ENCODE results near the gene DNAH11.
A peak's percentile ranks its signal among the peaks of the same experiment; 100 is the strongest.
"Not testable (repeated sequence)": the region's sequence is repeated elsewhere in the genome, so short reads cannot be mapped to it uniquely, and the experiment has no call there.

The DNAH11 gene

DNA sequence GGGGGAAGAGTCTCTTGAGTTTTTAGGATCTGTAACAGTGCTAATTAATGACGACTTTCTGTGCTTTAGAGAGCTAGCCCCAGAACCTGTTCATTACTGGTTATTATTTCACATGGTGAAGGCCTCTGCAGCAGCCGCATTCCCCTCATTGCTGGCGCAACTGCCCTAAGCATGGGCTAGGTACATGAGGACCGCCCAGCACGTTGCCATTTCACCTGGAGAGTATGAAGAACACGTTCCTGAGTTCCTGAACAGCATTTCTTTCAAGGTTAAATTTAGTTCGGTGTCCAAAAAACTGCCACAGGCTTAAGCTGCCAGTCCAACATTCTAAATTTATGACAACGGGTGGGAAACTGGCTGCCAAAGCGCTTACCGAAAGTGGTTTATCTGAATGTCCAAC, 177.0 kb downstream of the DNAH11 start:
- no peak for DNase-seq

DNA sequence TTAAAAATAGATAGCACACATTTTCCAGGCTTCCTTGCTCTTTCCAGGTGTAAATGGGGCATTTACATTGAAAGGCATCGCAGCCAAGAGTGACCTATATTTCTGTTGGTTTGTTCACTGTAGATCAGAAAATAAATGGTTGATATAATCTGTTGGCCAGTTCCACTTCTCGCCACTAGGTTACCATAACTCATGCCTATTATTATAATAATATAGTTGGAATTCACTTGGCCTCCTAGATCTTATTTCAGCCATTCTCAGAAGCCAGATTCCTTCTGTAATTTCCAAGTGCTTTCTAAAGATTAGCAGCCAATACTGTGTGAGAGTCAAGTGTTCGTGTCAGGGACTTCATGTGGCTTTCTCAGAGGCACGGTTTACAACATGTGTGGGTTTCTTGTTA, 179.5 kb downstream of the DNAH11 start:
- no peak for DNase-seq

DNA sequence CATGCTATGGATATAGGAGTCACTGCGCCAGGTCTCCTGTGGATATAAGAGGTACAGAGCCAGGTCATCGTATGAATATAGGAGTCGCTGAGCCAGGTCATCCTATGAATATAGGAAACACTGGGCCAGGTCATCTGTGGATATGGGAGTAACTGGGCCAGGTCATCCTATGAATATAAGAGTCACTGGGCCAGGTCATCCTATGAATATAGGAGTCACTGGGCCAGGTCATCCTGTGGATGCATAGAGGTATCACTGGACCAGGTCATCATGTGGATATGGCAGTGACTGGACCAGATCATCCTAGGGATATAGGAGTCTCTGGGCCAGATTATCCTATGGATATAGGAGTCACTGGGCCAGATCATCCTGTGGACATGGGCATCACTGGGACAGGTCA, 181.7 kb downstream of the DNAH11 start:
- DNase-seq = no peak

DNA sequence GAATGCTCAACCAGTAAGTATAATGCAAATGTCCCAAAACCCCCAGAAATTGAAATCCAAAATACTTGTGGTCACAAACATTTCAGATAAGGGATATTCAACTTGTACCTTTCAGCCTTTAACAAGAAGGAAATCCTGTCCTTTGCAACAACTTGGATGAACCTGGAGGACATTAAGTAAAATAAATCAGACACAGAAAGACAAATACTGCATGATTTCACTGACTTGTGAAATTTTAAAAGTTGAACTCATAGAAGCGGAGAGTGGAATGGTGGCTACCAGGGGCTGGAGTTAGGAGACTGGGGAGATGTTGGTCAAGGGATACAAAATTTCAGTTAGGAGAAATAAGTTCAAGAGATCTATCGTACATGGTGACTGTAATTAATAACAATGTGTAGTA, 187.6 kb downstream of the DNAH11 start:
- DNase-seq = no peak

DNA sequence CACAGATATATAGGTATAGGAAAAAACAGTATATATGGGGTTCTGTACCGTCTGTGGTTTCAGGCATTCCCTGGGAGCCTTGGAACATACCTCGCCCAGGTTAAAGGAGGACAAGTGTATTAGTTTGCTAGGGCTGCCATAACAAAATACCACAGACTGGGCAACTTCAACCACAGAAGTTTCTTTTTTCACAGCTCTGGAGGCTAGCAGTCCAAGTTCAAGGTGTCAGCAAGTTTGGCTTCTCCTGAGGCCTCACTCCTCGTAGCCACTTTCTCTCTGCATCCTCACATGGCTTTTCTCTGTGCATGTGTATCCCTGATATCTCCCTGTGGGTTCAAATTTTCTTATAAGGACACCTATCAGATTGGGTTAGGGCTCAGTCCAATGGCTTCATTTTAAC, 189.1 kb downstream of the DNAH11 start:
- DNase-seq = no peak

DNA sequence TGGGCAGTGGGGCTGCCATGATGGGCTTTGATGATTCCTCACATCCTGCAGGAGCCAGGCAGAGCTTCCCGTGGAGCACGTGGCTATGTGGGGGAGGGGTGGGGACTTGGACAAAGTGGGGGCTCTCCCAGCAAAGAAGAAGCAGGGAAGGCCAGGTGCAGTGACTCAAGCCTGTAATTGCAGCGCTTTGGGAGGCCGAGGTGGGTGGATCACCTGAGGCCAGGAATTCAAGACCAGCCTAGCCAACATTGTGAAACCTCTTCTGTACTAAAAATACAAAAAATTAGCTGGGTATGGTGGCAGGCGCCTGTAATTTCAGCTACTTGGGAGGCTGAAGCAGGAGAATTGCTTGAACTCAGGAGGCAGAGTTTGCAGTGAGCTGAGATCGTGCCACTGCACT, 190.1 kb downstream of the DNAH11 start:
- DNase-seq = not testable (repeated sequence)

DNA sequence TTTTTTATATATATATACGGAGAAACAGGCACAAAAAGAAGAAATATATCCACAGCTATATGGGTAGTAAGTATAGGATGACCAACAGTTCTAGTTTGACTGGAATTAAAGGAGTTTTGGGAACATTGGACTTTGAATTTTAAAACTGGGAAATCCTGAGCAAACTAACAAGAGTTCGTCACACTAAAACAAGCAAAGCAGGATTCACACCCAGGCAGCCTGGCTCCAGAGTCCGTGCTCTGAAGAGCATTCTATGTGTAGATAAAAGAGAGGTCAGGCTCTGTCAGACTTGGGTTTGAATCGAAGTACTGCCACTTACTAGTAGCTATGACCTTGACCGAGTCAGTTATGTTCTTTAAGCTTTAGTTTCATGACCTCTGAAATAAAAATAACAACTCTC, 191.0 kb downstream of the DNAH11 start:
- DNase-seq = no peak

DNA sequence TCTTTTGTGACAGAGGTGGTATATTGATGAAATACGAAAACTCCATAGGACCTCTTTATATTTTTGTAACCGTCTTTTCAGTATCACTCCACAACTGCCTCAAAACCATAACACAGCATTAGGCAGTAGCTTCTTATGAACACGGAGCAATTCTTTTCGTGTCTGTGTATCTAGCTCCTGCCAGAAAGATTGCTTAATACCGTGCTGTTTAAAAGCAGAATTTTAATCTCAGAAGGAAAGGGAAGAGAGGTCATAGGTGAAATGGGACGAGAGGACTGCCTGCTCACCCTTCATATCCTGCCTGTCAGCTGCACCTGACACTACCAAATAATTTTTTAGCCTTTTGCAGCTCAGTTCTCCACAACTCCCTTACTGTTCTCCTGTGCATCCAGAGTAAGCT, 200.7 kb downstream of the DNAH11 start:
- DNase-seq = no peak

DNA sequence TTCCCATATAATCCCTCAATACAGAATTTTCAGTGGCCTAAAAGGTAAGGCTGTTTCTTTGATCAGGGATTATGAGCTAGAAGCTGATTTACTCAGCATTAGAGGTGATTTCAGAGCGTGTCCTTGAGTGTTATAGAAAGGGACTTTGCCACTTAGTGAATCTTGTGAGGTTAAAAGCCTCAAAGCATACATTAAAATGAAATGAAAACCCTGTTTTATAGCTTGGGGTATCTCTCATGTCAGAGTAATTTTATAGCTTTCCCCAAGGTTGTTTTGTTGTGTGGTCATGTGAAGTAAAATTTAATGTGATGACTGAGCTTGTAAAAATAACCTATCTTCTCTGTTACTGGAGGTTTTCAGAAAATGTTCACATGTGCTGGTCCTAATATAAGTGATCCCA, 204.1 kb downstream of the DNAH11 start:
- no peak for DNase-seq

DNA sequence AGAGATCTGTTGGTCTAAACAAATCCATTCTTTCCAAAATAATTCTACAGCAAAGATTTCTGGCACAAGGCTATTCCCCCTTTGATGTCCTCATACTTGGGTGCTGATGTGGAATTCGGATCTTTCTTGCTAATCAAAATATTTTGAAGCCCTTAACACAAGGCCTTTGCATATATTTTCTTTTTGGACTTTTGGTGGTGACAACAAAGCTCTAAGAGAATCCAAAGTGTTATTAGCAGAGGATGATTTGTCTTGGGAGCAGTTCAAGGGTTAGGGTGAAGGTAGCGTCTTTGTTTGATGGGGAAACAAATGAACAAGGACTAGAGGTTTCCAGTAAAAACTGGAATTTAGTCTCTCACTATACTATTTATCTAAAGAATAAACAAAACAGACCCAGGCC, 205.0 kb downstream of the DNAH11 start:
- no peak for DNase-seq

DNA sequence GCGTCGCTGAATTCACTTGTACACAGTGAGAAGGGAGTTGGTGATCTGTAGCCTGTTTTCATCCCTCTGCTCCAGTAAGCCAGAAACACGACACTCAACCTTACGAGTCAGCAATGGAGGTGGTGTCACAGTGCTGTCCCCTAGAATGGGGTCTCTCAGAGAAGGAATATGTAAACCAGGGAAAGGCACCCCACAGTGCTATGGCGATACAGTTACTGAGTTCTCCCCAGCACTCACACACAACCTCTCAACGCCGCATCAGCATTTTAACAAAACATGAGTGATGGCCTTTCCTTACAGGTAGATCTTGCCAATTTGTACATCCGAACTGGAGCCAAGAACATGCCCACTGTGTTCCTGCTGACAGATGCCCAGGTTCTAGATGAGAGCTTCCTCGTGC, 206.5 kb downstream of the DNAH11 start:
- DNase-seq = no peak

DNA sequence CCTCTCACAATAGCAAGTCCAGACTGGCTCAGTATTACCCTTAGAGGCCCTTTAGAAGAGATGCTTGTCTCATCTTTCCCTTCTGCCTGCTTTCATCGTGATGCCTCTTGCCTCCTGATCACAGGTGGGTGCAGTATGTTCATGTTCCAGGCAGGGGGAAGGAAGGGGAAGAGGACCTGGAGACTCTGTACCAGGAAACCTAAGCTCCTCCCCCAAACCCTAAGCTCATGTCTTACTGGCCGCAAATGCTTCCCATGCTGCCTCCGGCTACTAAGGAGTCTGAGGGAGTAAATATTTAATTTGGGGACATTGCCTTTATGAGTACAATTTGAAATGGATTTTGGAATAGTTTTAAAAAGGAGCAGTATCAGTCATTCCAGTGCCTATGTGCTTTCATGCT, 210.2 kb downstream of the DNAH11 start:
- DNase-seq = no peak

DNA sequence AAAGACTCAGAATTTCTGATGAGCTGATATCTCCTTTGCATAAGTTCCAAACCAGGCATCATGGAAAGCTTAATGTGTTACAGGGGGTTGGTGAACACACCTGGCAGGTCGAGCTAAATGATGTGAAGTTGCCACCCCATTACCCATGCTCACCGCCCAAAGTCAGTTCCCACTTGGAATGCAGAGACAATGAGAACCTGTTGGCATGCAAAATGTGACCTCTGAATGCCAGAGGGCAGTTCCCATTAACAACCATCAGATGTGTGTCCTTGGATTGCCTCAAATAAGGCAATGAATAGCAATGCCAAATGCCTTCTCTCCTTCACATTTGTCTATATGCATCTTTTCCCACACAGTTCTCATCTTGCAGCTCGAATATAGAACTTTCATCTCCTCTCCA, 212.1 kb downstream of the DNAH11 start:
- no peak for DNase-seq

DNA sequence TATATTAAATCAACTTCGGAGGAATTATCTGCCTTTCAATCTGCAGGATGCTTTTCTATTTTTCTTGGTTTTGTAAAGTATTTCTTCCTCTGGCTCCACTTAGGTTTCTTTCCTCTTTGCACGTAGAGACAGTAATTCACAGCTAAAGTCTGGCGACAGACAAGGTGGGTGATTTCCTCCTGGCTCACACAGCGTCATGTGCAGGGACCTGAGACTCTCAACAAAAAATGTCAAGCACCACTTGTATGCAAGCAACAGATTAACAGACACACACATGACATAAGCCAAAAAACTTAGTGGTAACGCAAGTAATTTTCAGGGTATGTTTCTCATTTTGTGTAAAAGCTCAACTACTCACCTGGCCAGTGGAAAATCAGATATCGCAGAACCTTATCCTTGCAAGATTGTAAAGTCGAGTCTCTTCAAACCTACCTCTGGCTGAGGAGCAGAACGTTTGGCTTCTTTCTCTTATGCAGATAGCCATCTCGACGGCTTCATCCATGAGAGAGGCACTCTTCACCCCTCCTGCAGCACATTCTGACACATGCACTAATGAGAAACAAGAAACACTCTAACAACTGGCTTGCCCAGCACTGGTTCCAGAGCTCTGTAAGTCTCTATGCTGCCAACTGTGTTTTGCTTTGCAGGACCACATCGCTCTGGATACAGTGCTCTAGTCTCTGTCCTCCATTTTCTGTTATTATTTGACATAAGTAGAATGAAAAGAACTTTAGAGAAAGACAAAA, 214.9 kb downstream of the DNAH11 start:
- DNase-seq = no peak

DNA sequence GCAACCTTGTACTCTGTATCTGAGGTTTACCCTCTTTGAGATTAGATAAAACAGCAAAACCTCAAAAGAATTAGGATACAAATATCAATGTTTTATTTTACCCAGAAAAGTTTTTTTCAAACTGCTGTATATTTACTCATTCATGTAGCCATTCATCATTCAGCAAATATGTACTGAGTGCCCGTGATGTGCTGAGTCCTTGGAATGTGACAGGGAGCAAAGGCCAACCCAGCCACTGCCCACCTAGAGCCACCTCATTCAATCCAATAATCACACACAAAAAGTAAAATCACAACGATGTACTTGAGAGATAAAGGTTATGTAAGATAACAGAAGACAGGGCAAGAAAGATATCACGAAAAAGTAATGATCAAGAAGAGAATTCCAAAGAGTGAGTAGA, 215.4 kb downstream of the DNAH11 start:
- DNase-seq = no peak

DNA sequence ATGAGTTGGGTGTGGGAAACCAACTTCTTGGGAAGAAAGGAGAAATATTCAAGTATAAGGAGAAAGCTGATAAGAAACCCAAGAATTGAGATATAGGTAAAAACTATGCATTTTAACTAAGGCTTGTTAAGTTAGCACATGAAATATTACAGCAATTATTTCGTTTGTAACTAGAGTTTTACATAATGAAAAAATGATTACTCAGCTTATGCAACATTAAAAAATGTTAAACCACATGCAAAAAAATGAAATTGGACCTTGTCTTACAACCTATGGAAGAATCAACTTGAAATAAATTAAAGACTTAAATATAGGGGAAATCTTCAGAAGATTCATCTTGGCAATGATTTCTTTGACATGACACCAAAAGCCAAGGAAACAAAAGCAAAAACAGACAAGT, 219.6 kb downstream of the DNAH11 start:
- DNase-seq = no peak

DNA sequence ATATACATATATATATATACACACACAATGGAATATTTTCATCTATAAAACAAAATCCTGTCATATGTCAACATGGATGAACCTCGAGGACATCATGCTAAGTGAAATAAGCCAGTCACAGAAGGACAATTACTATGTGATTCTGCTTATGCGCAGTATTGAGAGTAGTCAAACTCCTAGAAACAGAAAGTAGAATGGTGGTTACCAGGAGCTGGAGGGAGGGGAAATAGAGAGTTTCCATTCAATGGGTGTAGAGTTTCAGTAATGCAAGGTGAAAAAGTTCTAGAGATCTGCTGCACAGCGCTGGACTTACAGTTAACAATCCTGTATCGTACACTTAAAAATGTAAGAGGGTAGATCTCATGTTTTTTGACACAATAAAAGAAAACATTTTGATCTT, 221.0 kb downstream of the DNAH11 start:
- DNase-seq = no peak

DNA sequence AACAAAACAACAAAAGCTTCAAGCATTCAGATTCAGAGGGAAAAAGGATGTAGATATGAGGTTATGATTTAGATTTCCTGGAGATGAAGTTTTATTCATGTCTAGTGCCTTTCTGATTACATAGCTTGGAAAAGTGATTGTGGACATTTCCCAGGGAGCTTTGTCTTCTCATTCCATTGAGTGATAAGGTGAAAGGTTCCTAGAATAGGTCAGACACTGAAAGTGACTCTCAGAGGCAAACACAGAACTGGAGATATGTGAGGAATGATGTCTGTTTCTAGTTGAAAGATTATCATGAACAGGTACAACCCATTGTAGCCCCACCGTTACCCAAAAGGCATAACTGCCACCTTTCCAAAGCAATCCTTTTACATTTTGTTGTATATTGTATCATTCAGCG, 223.4 kb downstream of the DNAH11 start:
- no peak for DNase-seq

DNA sequence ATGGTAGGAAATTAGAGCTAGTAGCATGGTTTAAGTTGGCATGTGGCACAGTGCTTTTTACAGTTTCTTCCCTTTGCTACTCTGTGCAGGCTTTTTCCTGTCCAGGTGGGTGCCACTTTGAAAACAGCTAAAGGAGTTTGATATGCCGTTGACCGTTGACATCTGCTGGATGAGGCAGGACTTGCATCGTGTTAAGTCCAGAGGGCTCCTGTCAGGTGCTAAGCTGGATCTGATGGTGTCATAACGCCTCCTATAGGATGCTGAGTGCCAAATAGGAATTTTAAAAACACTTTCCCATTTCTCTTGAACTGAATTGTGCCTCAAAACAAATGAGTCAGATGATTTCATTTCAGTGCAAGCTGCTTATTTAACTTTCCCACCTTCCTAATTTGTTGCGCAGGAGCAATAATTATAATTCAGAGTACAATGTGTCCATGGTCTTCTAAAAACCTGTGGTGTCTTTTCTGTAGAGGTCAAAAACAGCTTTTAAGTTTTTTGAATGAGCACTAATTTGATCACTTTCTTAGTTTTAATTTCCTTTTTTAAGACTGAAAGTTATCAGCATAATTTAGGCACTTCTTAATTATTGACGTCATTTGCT, 224.6 kb downstream of the DNAH11 start:
- DNase-seq = peak; percentile 15 to 24

DNA sequence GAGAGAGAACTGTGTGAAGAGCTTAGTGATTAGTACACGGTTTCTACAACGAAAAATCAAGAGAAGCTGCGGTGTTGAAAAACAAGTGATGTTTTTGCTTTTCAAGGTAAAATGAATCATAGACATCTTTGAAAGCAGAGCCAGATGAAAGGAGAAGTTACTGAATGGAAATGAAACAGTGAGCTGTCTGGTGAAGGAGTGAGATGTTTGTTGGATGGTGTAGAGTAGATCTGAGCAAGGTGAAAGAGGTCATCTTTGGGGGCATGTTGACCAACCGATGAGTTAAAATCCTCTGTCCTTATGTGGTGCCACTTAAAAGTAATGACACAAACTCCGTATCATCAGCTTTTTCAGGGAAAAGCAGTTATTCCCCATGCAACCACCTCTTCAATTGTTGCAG, 225.4 kb downstream of the DNAH11 start:
- DNase-seq = no peak

DNA sequence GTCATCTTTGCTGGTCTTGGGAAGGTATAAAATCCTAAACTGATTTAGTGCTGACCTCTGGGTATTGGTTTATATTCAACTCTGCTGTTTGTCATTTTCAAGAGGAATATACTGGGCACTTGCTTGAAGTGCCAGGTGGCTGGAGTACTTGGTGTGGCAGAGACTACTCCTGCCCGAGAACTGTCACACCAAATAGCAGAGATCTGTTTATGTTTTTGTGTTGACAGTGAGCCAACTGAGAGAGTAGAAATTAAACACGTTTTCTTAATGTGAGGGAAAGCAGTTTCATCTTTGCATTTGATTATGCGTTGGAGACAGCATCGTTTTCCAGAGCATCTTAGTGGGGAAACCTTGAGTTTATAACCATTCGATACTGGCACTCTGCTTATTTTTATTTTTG, 228.4 kb downstream of the DNAH11 start:
- no peak for DNase-seq

DNA sequence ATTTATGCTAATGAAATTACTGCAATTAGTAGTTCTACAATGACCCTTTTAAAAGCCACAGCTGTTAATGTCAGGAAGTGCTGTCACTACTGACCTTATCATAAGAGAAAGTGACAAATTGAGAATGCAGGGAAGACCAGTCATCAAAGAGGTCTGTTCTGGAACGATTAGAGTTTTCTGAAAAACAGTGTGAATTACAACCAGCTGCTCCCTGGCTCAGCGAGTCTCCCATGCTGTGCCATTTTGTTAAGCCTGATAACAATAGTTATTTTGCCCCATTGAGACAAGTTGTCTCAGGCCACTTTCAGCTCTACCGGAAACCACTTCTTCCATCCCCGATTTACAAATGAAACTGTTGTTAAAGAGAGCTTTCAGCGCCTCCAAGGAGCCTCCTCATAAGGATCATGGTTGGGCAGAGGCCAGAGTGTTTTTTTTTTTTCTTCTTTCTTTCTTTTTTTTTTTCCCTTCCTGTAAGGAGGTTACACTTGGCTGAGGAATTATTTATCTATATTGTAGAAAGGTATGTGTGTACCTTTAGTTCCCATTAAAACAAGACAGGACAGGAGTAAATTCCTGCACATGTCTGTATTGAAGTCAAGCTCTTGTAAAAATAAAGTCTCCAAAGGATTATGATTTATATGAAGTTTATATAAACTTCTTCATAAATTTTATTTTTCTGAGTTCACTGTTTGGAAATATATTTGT, 229.2 kb downstream of the DNAH11 start:
- DNase-seq = no peak

DNA sequence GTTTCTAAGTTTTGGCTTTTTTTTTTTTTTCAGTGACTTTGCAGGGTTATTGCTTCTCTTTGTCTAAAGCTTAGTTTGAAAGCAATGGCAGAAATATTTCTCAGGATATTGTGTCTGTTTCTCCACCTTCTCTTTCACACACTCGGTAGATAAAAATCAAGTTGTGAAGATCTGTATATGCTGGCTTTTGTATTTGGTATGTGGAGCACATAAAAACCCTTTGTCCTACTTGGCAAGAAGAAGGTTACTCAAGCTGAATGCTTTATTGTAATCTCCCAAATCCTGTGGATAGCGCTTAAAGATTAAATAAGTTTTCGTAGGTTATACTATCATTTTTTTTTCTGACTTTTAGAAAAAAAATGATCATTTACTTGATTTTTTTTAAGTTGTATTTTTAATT, 230.5 kb downstream of the DNAH11 start:
- no peak for DNase-seq

DNA sequence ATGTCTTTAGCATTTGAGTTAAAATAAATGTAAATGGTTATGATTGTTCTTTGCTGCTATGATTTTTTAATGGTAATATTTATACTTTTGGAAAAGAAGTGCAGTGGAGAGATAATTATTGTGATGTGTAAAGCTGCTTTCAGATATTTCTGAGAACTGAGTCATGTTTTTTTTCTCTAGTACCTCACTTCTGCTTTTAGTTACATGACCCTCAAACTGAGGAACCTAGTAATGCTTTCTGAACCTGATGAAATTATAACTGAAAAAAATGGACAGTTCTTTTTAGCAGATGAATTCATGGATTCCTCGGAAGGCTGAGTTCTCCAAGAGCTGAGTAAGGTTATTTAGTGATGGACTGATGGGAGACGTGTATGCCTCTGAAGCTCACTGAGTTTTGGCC, 235.1 kb downstream of the DNAH11 start:
- DNase-seq = no peak

DNA sequence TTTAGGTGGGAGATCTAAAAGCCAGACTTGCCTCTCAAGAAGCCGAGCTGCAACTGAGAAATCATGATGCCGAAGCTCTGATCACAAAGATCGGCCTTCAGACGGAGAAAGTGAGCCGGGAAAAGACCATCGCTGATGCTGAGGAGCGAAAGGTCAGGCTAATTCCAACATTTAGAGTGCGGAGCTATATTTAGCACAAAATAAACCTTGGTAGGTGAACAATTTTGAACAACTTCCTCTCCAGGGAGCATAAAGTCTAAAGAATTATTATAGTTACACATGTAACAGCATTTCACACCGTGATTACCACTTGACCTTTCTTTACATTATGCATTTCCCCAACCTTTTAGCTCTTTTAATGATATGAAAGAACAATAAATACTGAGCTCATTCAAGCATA, 236.1 kb downstream of the DNAH11 start:
- no peak for DNase-seq

Measured in NCI-H187 (cell line).